Stimulated activated CD8-positive, alpha-beta memory T cell treated with anti-CD3 and anti-CD28 coated beads, Interleukin-4, amount 100 ng/mL, for 1 hour (primary cell): ENCODE results near the gene PTPN14.

Source experiments
- DNase-seq, 2 donors: peaks; one replicate each; pipeline ENCODE4 v3.0.0-alpha.2; 2020; ENCODE audit warnings: low read depth in 2 of 2, low spot score in 1 of 2

Gene PTPN14

DNA sequence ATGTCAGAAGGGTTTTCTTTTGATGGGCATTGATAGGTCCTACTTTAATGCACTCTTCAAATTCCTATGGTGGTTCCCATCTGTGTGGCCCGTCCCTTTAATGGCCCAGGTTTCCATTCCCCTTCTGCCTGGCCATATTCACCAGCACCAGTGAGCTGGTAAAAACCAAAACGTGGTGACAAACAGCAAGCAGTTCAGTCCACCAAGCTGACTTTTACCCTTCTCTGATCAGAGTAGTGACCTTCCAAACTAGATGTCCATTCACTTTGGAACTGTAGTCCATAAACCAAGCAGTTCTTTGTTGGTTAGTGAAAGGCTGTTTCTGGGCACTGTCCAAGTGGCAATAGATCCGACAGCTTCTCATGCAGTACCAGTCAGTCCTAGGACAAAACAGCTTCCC is 209.9 kb downstream of the PTPN14 start:
- no peak for DNase-seq

DNA sequence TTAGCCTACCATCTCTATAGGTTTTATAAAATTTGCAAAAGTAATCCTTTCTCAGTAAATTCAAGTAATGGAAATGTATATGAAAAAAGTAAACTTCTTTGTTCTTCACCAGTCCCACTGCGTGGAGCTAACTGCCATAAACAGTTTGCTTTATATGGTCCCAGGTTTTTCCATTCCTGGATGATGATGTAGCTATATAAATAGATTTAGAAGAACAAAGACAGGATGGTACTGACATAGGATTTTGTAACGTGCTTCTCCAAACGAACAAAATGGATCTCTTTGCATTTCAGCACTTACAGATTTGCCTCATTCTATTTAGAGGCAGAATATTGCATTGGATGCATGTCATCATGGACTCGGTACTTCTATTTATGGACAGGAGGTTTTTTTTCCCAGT is 213.2 kb downstream of the PTPN14 start:
- DNase-seq, result no peak

DNA sequence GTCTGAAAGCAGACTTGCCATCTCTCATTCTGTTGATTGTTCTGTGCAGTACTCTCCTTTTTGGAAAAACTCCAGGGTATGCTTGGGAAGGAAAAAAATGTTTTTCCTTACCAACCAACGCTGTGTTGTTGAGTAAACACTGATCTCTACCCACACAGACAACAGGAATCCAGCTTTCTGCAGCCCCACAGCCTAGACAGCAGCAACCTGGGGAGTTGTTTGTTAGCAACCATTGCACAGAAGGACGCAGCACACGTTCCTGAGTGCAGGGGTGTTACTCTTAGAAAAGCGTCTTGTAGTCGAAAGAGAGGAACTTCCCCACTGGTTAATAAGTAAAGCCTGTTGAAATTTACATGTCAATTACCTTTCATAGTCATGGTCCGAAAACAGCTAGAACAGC is 213.9 kb downstream of the PTPN14 start:
- no peak for DNase-seq

DNA sequence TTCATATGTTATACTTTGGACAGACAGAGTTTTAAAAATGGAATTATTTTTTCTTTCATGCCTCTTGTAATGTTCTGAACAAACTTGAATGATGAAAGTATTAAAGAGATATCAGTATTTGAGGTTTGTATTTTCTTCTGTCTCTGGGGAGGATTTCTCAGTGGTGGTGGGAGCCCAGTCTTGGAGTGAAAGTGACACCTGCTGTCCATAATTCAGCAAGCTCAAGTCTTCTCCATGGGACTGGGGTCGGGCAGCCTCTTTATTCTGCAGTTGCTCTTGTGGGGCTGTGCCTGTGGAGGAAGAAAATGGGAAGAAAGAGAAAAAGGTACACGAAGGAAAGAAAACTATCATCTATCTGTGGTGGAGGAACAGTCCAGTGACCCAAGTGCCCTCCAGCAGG is 214.4 kb downstream of the PTPN14 start:
- DNase-seq, result no peak

DNA sequence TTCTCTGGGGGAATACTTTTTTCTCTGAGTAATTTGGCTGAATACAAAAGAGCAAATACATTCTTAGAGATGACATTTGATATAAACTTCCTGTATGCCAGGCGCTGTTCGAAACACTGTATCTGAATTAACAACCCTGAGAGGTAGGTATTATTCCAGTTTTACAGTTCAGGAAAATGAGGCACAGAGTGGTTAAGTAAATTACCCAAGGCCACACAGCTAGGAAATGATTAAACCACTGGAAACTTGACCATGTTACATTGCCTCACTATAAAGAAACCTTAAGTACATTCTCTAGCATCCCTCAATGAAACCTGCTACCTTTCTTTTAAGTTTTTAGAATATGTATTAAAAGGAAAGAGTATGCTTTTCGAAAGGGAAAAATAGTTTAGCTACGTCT is 215.8 kb downstream of the PTPN14 start:
- DNase-seq, result no peak

DNA sequence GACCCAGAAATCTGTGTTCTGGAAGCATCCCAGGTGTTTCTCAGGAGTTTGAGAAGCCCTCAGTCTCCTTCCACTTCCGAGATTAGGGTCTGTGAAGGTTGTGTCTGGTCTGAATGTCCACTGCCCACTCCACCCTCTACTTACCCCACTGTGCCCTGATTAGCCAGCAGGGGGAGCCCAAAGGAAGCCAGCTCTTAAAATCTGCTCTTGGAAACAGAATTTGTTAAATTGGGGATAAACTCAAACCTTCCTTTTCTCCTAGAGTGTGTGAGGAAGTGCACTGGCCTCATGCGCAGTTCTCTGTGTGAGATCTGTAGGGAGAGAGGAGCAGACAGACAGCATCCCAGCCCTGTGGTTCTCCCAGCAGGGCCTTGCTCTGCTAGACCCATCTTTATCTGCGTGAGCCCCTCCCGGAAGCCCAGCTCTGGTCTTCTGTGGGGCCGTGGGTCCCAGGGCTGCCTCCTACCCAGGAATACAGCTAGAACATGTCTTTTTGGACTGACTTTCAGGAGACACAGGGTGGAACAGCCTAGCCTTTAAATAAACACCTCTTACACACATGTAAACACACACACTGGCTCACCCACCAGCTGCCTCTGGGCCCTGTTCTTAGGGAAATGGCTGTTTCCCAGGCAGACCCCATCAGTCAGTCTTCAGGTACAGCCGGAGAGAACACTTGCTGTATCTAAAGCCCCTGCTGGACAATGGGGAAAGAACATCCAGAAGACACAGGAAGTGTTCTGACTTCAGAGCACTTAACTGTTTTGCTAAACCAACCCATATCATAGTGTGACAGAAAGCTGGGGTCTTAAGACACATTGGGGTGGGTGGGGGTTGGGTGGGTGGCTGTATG is 218.2 kb downstream of the PTPN14 start:
- DNase-seq, result peak in 1 of 2 donors; percentile 2

DNA sequence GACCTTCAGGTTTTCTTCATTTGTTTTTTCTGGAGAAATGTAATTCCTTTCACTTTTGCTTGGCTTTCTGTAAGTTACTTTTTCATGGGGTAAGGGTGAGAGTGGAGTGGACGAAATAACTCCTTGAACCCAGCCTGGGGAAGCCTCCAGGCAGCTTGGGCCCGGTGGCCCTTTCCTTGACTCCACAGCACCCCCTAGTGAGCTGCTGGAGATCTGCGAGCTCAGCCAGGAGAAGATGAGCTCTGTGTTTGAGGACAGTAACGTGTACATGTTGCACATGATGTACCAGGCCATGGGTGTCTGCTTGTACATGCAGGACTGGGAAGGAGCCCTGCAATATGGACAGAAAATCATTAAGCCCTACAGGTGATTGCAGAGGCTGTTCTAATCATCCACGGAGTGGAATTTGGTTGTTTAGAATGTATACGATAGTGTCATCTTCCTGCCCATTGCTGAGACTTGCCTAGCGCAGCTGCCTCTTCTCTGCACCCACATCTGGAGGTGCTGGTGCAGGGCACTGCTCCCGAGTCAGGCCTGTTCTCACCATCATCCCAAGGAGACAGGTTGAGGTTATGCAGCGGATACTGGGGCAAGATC is 219.5 kb downstream of the PTPN14 start:
- peak in 1 of 2 donors; percentile 21 for DNase-seq

DNA sequence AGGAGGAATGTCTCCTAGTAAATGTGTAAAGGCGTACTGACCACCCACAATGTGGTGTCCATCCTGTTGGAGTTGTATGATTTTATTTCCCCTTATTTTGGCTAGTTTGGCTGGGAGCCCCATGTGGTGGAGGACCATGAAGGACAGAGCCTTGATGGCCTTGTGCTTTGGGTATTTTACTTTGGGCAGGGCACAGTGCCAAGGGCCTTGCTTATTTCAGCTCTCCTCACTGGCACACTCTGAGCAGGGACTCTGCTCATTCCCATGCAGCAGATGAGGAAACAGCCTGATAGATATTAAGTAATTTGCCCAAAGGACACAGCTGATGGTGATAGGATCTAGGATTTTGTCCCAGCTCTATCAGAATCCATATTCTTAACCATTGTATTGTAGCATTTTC is 220.2 kb downstream of the PTPN14 start:
- DNase-seq, result no peak

DNA sequence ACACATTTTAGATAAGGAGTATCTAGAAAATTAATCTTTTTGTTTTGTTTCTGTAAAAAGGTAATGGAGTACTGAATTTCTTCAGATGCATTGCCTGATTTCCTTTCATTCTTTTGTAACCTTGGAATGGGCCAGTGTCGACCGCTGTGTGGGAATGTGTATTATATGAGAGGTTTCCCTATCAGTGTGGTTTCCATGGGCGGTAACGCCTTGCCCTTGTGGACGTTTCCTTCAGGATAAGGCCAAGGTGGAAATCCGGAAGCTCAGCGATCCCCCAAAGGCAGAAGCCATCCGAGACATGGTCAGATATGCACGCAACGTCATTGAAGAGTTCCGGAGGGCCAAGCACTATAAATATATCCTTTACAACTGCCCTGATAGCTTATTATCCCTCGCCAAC is 220.7 kb downstream of the PTPN14 start:
- no peak for DNase-seq

DNA sequence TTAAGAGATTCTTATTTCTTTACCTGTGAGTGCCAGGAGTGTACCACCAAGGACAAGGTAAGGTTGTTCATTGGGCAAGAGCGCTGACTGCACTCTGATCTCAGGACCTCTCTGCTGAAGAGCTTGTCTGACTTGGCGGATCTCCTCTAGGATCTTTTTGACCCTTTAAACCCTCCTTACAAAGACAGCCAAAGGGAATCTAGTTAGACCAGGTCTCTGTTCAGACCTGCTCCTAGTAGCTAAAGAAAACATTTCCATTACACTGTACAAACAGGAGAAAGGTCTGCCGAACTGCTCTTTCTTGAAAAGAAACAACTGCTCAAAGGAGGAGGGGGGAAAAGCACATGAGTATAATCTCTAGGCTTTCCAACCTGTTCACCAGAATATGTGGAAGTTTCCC is 221.2 kb downstream of the PTPN14 start:
- no peak for DNase-seq

DNA sequence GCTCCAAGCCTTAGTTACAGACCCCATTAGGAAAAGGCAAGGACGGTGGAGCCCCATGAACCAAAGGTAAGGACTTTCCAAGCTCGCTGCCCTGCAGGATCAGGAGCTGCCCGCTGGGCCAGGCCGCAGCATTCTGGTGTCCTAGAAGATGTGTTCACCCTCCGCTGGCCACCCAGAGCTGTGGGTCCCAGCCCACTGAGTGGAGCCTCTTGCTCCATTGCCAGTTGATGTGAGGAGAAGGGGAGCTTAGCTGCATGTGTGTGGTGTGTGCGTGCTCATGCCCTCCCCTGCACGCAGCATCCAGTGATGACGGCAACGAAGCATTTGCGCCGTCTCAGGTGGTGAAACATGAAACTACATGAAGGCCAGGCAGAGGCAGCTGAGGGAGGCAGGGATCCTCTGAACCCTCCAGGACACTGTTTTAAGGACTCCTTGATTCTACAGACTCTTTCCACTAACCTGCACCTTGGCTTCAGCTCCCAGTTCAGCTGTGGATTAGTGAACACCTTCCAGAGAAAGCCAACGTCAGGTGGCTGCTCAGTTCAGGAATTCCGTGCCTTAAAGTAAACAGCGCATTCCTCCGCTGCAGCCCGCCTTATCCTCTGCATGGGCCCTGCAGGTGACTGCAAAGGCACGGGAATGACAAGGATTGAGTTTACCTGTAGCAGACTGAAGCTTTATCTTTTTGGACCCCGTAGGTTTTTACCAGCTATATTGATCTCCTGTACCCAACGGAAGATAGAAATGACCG is 221.8 kb downstream of the PTPN14 start:
- DNase-seq, result no peak

DNA sequence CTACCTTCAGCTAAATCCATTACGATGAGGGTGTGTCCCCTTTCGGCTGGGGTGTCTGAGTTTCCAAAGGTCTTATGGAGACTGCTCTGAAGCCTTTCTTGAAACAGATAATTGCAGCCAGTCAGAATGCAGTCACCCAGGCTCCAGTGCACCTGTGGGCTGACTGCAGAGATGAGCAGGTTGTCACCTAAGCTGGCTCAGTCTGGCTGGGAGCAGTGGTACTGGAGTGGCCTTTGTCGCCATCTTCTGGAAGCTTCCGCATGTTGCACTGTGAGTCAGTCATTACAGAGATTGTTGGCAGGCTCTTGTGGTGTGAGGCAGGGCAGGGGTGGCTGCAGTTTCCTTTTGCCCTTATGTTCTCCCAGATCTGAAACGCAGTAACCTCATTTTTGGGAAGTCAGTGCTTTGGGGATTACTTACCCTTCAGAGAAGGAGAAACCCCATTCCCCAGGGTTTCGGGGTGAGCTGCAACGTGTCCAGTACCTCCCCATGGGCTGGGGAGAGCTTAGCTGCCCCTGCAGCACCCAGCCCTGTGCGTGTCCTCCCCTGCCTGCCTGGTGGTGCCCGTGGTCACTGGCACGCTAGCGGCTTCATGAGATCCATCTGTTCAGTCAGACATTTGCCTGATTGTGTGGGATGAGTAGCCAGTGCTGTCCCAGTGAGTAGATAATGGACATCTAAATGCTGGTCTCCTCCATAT is 222.5 kb downstream of the PTPN14 start:
- DNase-seq, result peak; percentile 31 to 50

DNA sequence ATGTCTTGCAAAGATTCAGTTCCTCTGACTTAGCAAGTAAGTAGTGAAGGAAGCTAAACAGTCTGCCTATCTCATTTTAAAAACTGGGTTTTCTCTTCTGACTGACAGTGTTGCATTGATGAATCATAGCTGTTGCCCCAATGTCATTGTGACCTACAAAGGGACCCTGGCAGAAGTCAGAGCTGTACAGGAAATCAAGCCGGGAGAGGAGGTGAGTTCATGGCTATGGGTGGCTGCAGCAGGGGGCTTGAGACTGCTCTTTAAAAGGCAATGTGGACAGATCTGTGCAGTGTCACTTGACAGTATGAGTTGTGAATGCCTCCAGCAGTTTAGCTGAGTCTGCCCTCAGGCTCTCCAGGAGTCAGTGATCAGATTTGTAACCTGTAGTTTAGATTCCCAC is 223.9 kb downstream of the PTPN14 start:
- DNase-seq, result no peak

DNA sequence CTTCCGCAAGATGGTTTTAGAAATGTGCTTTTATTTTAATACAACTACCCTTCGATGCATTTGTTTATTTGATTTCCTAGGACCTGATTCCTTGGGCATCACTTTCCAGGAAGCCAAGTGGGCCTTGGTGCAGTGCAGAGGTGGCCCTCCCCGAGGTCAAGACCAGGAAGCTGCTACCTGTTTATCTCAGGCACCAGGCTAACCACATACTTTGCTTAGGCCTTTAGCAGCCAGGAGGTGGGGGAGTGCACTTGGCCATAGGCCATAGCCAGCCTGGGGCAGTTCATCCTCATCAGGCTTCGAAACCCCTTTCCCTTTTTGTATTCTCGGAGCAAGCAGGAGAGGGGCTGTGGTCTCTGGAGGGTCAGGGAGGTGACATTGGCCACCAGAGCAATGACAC is 225.0 kb downstream of the PTPN14 start:
- no peak for DNase-seq

DNA sequence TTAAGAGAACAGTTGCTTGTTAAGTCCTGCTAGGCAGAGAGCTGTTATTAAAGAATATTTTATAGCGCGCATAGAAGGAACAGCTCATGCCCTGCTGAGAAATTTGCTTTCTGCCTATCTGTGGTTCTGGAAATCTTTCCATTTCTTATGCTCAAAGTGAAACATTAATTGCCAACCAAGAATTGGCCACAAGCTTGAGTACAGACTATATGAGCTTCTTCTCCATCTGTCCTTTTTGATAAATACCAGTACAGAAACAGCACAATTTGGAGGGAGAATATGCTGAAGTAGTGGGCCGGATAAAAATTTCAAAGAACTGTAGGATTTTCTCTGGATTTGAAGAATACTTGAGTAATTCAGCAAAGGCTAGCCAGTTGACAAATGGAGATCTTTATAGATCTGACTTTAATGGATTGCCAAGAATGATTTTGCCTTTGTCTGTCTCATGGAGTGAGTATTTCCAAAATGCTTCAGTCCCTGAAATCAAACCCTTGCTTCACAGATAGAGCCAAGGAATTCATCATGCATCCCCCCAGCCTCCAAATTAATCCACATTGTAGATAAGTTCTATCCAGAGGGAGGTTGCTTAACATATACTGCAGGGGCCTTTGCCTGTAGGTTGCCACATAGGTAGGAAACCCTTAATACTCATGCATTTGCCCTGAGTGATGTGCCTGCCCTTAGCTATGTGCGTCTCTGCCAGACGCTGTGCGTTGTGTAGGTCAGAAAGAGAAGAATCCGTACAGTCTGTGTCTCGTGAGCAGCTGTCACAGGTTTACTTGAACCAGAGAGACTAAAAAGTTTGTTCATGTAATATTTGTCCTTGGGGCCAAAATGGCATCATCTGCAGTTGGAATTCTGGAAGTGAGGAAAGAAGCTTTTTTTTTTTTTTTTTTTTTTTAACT is 226.3 kb downstream of the PTPN14 start:
- no peak for DNase-seq

DNA sequence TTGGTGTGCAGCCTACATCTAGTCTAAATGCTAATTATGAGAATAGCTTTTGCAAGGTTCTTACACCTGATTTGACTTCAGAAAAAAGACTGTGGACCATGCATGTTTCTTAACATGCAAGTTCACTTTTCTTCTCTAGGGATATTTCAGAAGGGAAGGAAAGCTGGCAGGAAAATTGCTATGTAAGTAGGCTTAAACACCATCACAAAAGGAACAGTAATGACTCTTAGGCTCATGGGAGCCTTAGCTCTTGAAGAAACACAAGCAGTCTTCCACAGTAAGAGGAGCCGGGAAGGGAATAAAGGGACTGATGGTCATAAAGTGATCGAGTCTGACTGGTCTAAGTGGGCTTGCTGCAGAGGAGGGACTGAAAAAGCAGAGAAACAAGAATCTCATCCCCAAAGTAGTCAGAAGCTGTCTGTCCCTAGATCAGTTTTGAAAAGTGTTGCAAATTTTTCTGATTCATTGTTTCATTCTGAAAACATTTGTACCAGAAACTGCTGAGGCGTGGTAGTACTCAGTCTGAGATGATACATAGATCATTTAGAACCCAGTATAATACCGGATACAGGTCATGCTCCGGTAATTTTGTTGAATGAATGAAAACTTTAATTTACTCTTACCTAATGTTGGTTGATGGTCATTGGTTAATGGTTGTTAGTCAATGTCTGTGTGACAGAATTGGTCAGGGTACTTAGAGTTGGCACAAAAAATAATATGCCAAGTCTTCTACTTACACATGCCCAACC is 229.5 kb downstream of the PTPN14 start:
- no peak for DNase-seq

DNA sequence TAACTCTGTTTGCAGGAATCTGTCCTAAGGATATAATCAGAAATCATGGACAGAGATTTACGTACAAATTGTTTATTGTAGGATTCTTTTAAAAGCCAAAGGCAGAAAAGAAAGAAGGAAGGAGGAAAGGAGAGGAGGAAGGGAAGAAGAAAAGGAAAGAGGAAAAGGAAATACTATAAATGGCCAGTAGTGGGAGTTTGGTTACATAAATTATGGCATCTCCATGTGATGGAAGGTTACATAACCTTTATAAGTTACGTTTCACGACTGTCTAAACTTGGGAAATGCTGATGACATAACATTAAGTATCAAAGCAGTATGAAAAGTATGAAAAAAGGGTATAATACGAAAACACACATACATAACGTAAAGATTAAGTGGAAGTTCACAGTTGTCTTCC is 231.5 kb downstream of the PTPN14 start:
- DNase-seq, result no peak

DNA sequence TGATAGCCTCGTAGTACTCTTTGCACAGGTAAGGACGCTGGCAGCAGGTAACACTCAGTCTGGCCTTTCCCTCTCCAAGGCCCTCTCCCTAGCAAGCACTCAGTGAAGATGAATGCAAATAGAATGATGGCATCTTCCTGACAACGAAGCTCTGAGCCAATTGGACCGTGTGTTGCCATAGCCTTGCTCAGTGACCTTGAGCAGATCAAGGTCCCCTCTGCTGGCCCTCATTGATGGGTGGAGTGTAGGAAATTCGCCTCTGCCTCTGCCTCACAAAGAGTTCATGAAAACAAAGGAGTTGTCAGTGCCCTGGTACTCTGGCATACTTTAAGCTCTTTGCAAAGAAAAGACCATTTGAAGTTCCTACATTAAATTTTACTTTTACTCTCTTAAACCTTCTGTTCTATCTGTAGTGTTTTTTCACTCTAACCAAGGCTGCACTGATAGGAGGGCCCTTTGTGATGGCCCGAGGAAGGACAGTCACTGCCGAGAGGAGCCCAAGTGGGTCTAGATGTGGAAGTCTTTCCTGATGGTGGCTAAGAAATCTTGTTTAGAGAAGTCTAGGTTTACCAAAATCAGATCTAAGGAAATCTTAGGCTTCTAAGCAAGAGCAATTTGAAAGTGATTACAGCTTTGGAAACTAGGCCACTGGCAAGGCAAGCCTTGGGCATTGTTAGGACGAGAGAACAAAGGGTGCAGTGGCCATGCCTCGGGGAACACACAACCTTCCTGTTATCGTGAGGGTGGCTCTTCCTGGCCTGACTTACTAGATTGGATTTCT is 232.3 kb downstream of the PTPN14 start:
- no peak for DNase-seq

DNA sequence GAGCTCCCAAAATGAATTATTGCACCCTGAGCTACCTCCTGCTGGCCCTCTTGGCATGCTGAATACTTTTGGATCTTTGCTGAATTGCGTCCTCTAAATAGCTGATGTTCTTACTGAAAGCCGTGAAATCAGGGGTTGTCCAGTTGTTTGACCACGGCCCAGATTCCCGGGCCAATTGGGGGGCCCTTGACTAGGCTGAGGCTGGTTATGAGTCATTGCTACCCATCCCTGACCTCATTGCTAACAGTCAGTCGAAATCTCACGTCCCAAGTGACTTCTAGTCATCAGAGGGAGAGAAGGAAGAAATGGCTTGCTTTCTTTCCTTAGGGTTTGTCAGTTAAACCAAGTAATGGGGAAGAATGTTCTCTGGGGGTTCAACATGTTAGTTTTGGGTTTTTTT is 233.0 kb downstream of the PTPN14 start:
- no peak for DNase-seq
